HCT116 (cell line): ENCODE measurements around the gene KRT7. TPM values are rescaled to one million over a fixed set of nuclear protein-coding genes. Genes with fewer than 3 reads are reported as not detected.

Source experiments
- ATAC-seq: fragments of 200-7000 bp; cut with Tn5 transposase; 2 replicates; pipeline ENCODE4 v1.9.1; 2020; ENCODE audit warnings: mild to moderate bottlenecking, moderate library complexity
- BruUV-seq: library from RNA; stranded (reverse); fragments of 400-500 nt; replicated peaks from 2 replicates; lab custom pipeline; 2021; lab: Mats Ljungman, UMichigan
- CTCF ChIA-PET: fragments of 300-600 bp; sonication (Branson Sonifier 250); formaldehyde crosslinking; loops from one replicate; lab custom pipeline; 2021; ENCODE audit warnings: antibody characterized with exemption; lab: Charles Lee
- POLR2A ChIA-PET: fragments of 300-600, 350-600 bp; sonication (Branson Sonifier 250); formaldehyde crosslinking; loops from one replicate; lab custom pipeline; 2021; ENCODE audit warnings: antibody characterized with exemption; lab: Charles Lee
- RAD21 ChIA-PET, 2 experiments: fragments of 300-600 bp; sonication (Branson Sonifier 250); formaldehyde crosslinking; loops; one replicate each; lab custom pipeline; 2023; ENCODE audit warnings: low total read pairs in 2 of 2; ENCODE audit not compliant: uncharacterized antibody in 2 of 2, unreplicated experiment in 2 of 2, low non-redundant PET in 1 of 2; lab: Charles Lee
- DNase-seq: peaks from one replicate; pipeline ENCODE4 v3.0.0-alpha.2; 2010; ENCODE audit warnings: low read depth, low spot score
- H2AFZ ChIP-seq: fragments of 200-600 bp; shearing (Covaris generic), sonication (generic); 2 replicates; pipeline ENCODE4 v1.6.1; 2017; ENCODE audit warnings: low read depth, mixed run types, mixed read lengths, antibody characterized with exemption, low read length; ENCODE audit not compliant: poor library complexity, severe bottlenecking
- H3K27ac ChIP-seq: 2 replicates; pipeline ENCODE4 v1.5.1; 2012; ENCODE audit warnings: low read depth, low read length
- H3K27me3 ChIP-seq: fragments of 200-600 bp; sonication (generic); 2 replicates; pipeline ENCODE4 v1.6.1; 2016; ENCODE audit warnings: mixed run types, low read length, mixed read lengths; ENCODE audit not compliant: insufficient read depth
- H3K36me3 ChIP-seq, 2 experiments: fragments of 200-500 bp in 1 of 2; fragments of 200-600 bp in 1 of 2; sonication (Bioruptor generic) in 1 of 2; sonication (generic) in 1 of 2; 2 replicates each; pipeline versions ENCODE4 v1.5.1 to v1.6.1; 2014 to 2016; ENCODE audit warnings: low read length in 2 of 2, inconsistent platforms in 1 of 2, mixed read lengths in 1 of 2, mixed run types in 1 of 2; ENCODE audit not compliant: insufficient read depth in 2 of 2, control insufficient read depth in 1 of 2
- H3K4me1 ChIP-seq, 2 experiments: fragments of 200-600 bp in 1 of 2; sonication (generic) in 1 of 2; 2 replicates each; pipeline versions ENCODE4 v1.5.1 to v1.6.1; 2012 to 2017; ENCODE audit warnings: low read length in 2 of 2, inconsistent platforms in 1 of 2, mild to moderate bottlenecking in 1 of 2, mixed read lengths in 1 of 2, mixed run types in 1 of 2, moderate library complexity in 1 of 2; ENCODE audit not compliant: insufficient read depth in 2 of 2, control insufficient read depth in 1 of 2
- H3K4me2 ChIP-seq: fragments of 200-600 bp; sonication (generic); 2 replicates; pipeline ENCODE4 v1.6.1; 2017; ENCODE audit warnings: mixed run types, low read length, mixed read lengths
- H3K4me3 ChIP-seq, 2 experiments: fragments of 200-600 bp in 1 of 2; sonication (generic) in 1 of 2; replicated peaks in 1 of 2; 2 replicates each; pipeline ENCODE4 v1.5.1; 2011 to 2016; ENCODE audit warnings: low read length in 2 of 2, control low read depth in 1 of 2, low read depth in 1 of 2, mild to moderate bottlenecking in 1 of 2, mixed read lengths in 1 of 2, mixed run types in 1 of 2
- H3K79me2 ChIP-seq: fragments of 200-600 bp; sonication (generic); 2 replicates; pipeline ENCODE4 v1.6.1; 2017; ENCODE audit warnings: mild to moderate bottlenecking, mixed run types, low read length, moderate library complexity, mixed read lengths; ENCODE audit not compliant: insufficient read depth
- H3K9ac ChIP-seq: fragments of 200-600 bp; sonication (generic); 2 replicates; pipeline ENCODE4 v1.6.1; 2016; ENCODE audit warnings: low read length, mixed read lengths
- H3K9me2 ChIP-seq: fragments of 200-600 bp; sonication (generic), shearing (Covaris generic); 2 replicates; pipeline ENCODE4 v1.6.1; 2017; ENCODE audit warnings: mixed run types, mild to moderate bottlenecking, moderate library complexity; ENCODE audit not compliant: insufficient read depth
- H3K9me3 ChIP-seq, 2 experiments: fragments of 200-500 bp in 1 of 2; fragments of 200-600 bp in 1 of 2; sonication (Bioruptor generic) in 1 of 2; sonication (generic) in 1 of 2; 2 replicates each; pipeline ENCODE4 v1.6.1; 2014 to 2017; ENCODE audit warnings: low read length in 2 of 2, mixed read lengths in 2 of 2, inconsistent platforms in 1 of 2, low read depth in 1 of 2, mild to moderate bottlenecking in 1 of 2, mixed run types in 1 of 2, moderate library complexity in 1 of 2; ENCODE audit not compliant: control insufficient read depth in 1 of 2, insufficient read depth in 1 of 2
- H4K20me1 ChIP-seq: fragments of 200-600 bp; sonication (generic), shearing (Covaris generic); 2 replicates; pipeline ENCODE4 v1.6.1; 2017; ENCODE audit warnings: mixed run types, mild to moderate bottlenecking, moderate library complexity; ENCODE audit not compliant: insufficient read depth
- CBX3 ChIP-seq: IDR thresholded peaks from 2 replicates; pipeline ENCODE4 v1.6.1; 2012; ENCODE audit warnings: low read depth
- CEBPB ChIP-seq: IDR thresholded peaks from 2 replicates; pipeline ENCODE4 v1.6.1; 2012; ENCODE audit warnings: low read depth
- EGR1 ChIP-seq: IDR thresholded peaks from 2 replicates; pipeline ENCODE4 v1.6.1; 2012; ENCODE audit warnings: low read depth
- EZH2phosphoT487 ChIP-seq: fragments of 200-600 bp; IDR thresholded peaks from 2 replicates; pipeline ENCODE4 v1.6.1; 2018; ENCODE audit warnings: antibody characterized with exemption, borderline replicate concordance
- JUND ChIP-seq: IDR thresholded peaks from 2 replicates; pipeline ENCODE4 v1.6.1; 2012
- POLR2A ChIP-seq: IDR thresholded peaks from 2 replicates; pipeline ENCODE4 v1.7.0; 2011; ENCODE audit warnings: borderline replicate concordance; ENCODE audit not compliant: insufficient read depth, insufficient read length; ENCODE audit errors: extremely low read depth
- POLR2AphosphoS5 ChIP-seq: IDR thresholded peaks from 2 replicates; pipeline ENCODE4 v1.6.1; 2011; ENCODE audit warnings: mild to moderate bottlenecking, low read depth, low read length, moderate library complexity
- RAD21 ChIP-seq: IDR thresholded peaks from 2 replicates; pipeline ENCODE4 v1.6.1; 2012; ENCODE audit warnings: low read depth, mild to moderate bottlenecking
- SIN3A ChIP-seq: IDR thresholded peaks from 2 replicates; pipeline ENCODE4 v1.6.1; 2012; ENCODE audit warnings: low read depth
- SP1 ChIP-seq: IDR thresholded peaks from 2 replicates; pipeline ENCODE4 v1.6.1; 2012; ENCODE audit warnings: low read depth
- SRF ChIP-seq: IDR thresholded peaks from 2 replicates; pipeline ENCODE4 v1.6.1; 2012; ENCODE audit warnings: low read depth
- ZFX ChIP-seq: fragments of 450-650 bp; IDR thresholded peaks from 2 replicates; pipeline ENCODE4 v1.6.1; 2017
- intact Hi-C: fragments of 100-400 bp; cut with micrococcal nuclease; formaldehyde crosslinking; loops from 2 replicates; pipeline ENCODE4 v1.10.0; 2022
- total RNA-seq: library from RNA; stranded (reverse); gene quantifications from one replicate; pipeline ENCODE4 v1.2.1, GENCODE V29; 2021; ENCODE audit not compliant: unreplicated experiment
- TF ChIP-seq, protein P1 (sequence below), 3 experiments: fragments of 200-600 bp in 1 of 3; sonication (generic) in 1 of 3; IDR thresholded peaks in 2 of 3; conservative IDR thresholded peaks in 1 of 3; 2 replicates each; pipeline ENCODE4 v1.5.1; 2012 to 2017; ENCODE audit warnings: low read depth in 2 of 3, low read length in 2 of 3, antibody characterized with exemption in 1 of 3, borderline replicate concordance in 1 of 3, control low read depth in 1 of 3, mild to moderate bottlenecking in 1 of 3, mixed read lengths in 1 of 3, mixed run types in 1 of 3, moderate library complexity in 1 of 3; ENCODE audit not compliant: insufficient read depth in 1 of 3
- TF ChIP-seq, protein P2 (sequence below): IDR thresholded peaks from 2 replicates; pipeline ENCODE4 v1.6.1; 2012

Gene KRT7
- total RNA-seq, 1 experiment from 2014 or later = 72.6 TPM

GRCh38 chr12:52214421-52214802, 18.6 kb upstream of the KRT7 start:
- Histone ChIP-seq H3K27me3 (peaks cover 3% of the 10 kb centered on the region; the same call in 1 of the 2 replicates), H3K4me1 (peaks cover 51 to 77% of the 10 kb centered on the region in 2 experiments), H3K4me3 (no peak overlapping the region)
- peak; percentile 18; the same call in 1 of the 2 replicates for ATAC-seq
- RAD21 ChIA-PET = interaction anchor here in 1 of 2 experiments (1.8 kb wide), 1 partner anchor 57 kb away, joined by 5 read pairs; no protein-coding TSS in a partner anchor
- TF ChIP-seq JUND (no peak), POLR2AphosphoS5 (0 out of 2 replicates have a peak, but pooled peaks have one; percentile 15)
- TF ChIP-seq, protein P1, sequence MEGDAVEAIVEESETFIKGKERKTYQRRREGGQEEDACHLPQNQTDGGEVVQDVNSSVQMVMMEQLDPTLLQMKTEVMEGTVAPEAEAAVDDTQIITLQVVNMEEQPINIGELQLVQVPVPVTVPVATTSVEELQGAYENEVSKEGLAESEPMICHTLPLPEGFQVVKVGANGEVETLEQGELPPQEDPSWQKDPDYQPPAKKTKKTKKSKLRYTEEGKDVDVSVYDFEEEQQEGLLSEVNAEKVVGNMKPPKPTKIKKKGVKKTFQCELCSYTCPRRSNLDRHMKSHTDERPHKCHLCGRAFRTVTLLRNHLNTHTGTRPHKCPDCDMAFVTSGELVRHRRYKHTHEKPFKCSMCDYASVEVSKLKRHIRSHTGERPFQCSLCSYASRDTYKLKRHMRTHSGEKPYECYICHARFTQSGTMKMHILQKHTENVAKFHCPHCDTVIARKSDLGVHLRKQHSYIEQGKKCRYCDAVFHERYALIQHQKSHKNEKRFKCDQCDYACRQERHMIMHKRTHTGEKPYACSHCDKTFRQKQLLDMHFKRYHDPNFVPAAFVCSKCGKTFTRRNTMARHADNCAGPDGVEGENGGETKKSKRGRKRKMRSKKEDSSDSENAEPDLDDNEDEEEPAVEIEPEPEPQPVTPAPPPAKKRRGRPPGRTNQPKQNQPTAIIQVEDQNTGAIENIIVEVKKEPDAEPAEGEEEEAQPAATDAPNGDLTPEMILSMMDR (IDR thresholded peaks at IDR 0.05 in 2 of 3, conservative IDR thresholded peaks at IDR 0.05 in 1 of 3; ENCODE audit: borderline replicate concordance in 1 of 3, insufficient read depth in 1 of 3, low read depth in 2 of 3, low read length in 2 of 3) = peak in 2 of 3 experiments; percentile 31 to 51; a peak in 3 of 6 replicates
- TF ChIP-seq, all 23 proteins: peak for 2
- peak overlapping the region; percentile 63 for H3K4me2 ChIP-seq
- no peaks in the 10 kb centered on the region for H3K79me2 ChIP-seq
- H2AFZ ChIP-seq = no peak overlapping the region
- no peaks in the 10 kb centered on the region for H3K9me2 ChIP-seq
- H3K9ac ChIP-seq = peak overlapping the region; percentile 47
- DNase-seq = no peak
- no peak overlapping the region for H3K27ac ChIP-seq
- CTCF ChIA-PET = interaction anchor here (0.9 to 3.8 kb wide), 5 partner anchors 14 to 66 kb away, joined by 3 to 24 read pairs (median 4); partner anchors contain the start of gene KRT80
- POLR2A ChIA-PET = interaction anchor here (2.1 kb wide), 1 partner anchor 65 kb away, joined by 12 read pairs; no protein-coding TSS in a partner anchor
- no peaks in the 10 kb centered on the region for H3K9me3 ChIP-seq
- intact Hi-C loops = loop anchor here (2.0 to 5.0 kb wide), 2 partner anchors 66 to 658 kb away; no protein-coding TSS in a partner anchor
- H4K20me1 ChIP-seq = no peaks in the 10 kb centered on the region
- BruUV-seq = no TSS peak
- no peaks in the 10 kb centered on the region for H3K36me3 ChIP-seq

- no peak overlapping the region for H3K4me3 ChIP-seq
- peak; percentile 64 for DNase-seq
- no peaks in the 10 kb centered on the region for H3K36me3 ChIP-seq
- H3K9ac ChIP-seq = peak overlapping the region; percentile 47
- no peaks in the 10 kb centered on the region for H3K9me3 ChIP-seq
- peak; percentile 65 for ATAC-seq
- intact Hi-C loops = loop anchor here (2.0 kb wide), 2 partner anchors 65 to 111 kb away; no protein-coding TSS in a partner anchor
- peak overlapping the region; percentile 69 for H3K4me2 ChIP-seq
- peaks cover 51 to 82% of the 10 kb centered on the region in 2 experiments for H3K4me1 ChIP-seq
- no peaks in the 10 kb centered on the region for H3K9me2 ChIP-seq
- RAD21 ChIA-PET = interaction anchor here (1.1 to 1.7 kb wide), 3 partner anchors 67 to 112 kb away, joined by 4 to 5 read pairs (median 4); no protein-coding TSS in a partner anchor
- H3K27me3 ChIP-seq = no peaks in the 10 kb centered on the region
- no TSS peak for BruUV-seq
- peak overlapping the region; percentile 52 for H3K27ac ChIP-seq
- POLR2A ChIA-PET = interaction anchor here (0.6 to 1.9 kb wide), 6 partner anchors 8 to 965 kb away, joined by 3 to 9 read pairs (median 4); partner anchors contain the start of genes CSAD, KRT80 and ZNF740
- no peaks in the 10 kb centered on the region for H3K79me2 ChIP-seq
- no peak overlapping the region for H2AFZ ChIP-seq
- CTCF ChIA-PET = interaction anchor here (0.6 to 3.8 kb wide), 9 partner anchors 28 to 181 kb away, joined by 3 to 24 read pairs (median 3); no protein-coding TSS in a partner anchor
- H4K20me1 ChIP-seq = no peaks in the 10 kb centered on the region
- TF ChIP-seq POLR2A (no peak), CEBPB (no peak), RAD21 (no peak), POLR2AphosphoS5 (peak; percentile 47; the same call in 1 of the 2 replicates), ZFX (no peak), EZH2phosphoT487 (no peak), EGR1 (no peak), SIN3A (no peak), SP1 (no peak), SRF (no peak), CBX3 (no peak)
- TF ChIP-seq, protein P2, sequence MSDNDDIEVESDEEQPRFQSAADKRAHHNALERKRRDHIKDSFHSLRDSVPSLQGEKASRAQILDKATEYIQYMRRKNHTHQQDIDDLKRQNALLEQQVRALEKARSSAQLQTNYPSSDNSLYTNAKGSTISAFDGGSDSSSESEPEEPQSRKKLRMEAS = no peak
- TF ChIP-seq, protein P1 (IDR thresholded peaks at IDR 0.05 in 2 of 3, conservative IDR thresholded peaks at IDR 0.05 in 1 of 3; ENCODE audit: borderline replicate concordance in 1 of 3, insufficient read depth in 1 of 3, low read depth in 2 of 3, low read length in 2 of 3) = no peak
Observed at GRCh38 chr12:52215587-52216031, 17.4 kb upstream of the KRT7 start.
